GM12892 (cell line): ENCODE results near the gene FBXO40.

ENCODE experiments used
- DNase-seq: peaks from one replicate; pipeline ENCODE4 v3.0.0; 2011; ENCODE audit not compliant: insufficient read length
- FAIRE-seq: peaks from 2 replicates; lab custom pipeline; 2011; peaks lifted over from hg19 to GRCh38; lab: Jason Lieb, UNC
- POLR2A ChIP-seq: IDR thresholded peaks from 2 replicates; pipeline ENCODE4 v1.6.1; 2011; ENCODE audit warnings: low read depth, low read length, control low read depth
- POLR2AphosphoS5 ChIP-seq: IDR thresholded peaks from 2 replicates; pipeline ENCODE4 v1.6.1; 2011; ENCODE audit warnings: low read depth, low read length, control low read depth
- TAF1 ChIP-seq: IDR thresholded peaks from 2 replicates; pipeline ENCODE4 v1.6.1; 2011; ENCODE audit warnings: low read depth, mild to moderate bottlenecking, control low read depth, low read length, borderline replicate concordance

The FBXO40 gene

GRCh38 chr3:121624147-121624899, 31.1 kb downstream of the FBXO40 start:
- DNase-seq (no peak), FAIRE-seq (no peak)
- TF ChIP-seq TAF1 (no peak), POLR2A (no peak), POLR2AphosphoS5 (no peak)

- no peak for TF ChIP-seq TAF1
- no peak for TF ChIP-seq POLR2AphosphoS5
- TF ChIP-seq POLR2A: no peak
- FAIRE-seq (no peak), DNase-seq (no peak)
Observed at GRCh38 chr3:121626495-121626894, 33.3 kb downstream of the FBXO40 start.

GRCh38 chr3:121627211-121627610, 34.0 kb downstream of the FBXO40 start:
- no peak for DNase-seq
- peak; percentile 44 for FAIRE-seq
- TF ChIP-seq TAF1: no peak
- TF ChIP-seq POLR2AphosphoS5: no peak
- no peak for TF ChIP-seq POLR2A

DNA sequence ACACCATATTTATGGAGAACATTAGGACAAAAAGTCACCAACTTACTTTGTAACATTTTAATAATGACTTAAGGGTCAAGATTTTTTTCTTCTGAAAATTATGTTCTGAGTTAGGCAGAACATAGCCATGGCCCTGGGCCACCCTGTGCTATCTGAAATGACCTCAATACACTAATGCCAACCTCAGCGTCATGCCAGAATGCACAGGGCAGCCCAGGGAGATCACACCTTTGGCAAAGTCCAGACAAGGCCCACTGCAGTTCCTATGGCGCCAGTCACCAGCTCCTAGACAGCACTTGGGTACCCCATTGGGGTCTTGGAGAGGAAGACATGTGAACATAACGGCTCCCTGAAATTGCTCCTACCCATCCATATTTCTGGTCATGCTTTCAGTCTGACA, 34.4 kb downstream of the FBXO40 start:
- TF ChIP-seq TAF1: no peak
- TF ChIP-seq POLR2A: no peak
- TF ChIP-seq POLR2AphosphoS5: no peak
- FAIRE-seq: no peak
- no peak for DNase-seq

DNA sequence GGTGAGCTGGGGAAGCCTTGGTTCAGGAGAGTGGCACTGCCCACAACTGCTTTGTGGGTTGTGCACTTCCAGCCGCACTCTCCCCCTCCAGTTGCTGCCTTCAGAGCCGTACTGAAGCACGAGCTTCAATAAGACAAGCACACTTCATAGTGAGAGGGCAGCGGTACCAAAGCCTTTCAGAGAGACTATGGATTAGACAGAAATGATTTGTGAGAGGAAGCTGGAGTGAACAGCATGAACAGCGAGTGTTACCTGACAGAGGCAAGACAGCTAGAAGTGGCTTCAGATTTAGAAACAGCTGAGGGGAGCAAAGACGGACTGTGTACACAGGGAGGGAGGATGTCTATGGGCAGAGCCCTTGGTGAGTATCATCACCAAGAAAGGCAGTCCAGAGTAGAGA, 36.4 kb downstream of the FBXO40 start:
- DNase-seq (no peak), FAIRE-seq (no peak)
- TF ChIP-seq POLR2AphosphoS5 (no peak), POLR2A (no peak), TAF1 (no peak)

GRCh38 chr3:121630355-121630754, 37.2 kb downstream of the FBXO40 start:
- no peak for TF ChIP-seq POLR2A
- no peak for TF ChIP-seq POLR2AphosphoS5
- no peak for TF ChIP-seq TAF1
- DNase-seq (no peak), FAIRE-seq (peak; percentile 64)

DNA sequence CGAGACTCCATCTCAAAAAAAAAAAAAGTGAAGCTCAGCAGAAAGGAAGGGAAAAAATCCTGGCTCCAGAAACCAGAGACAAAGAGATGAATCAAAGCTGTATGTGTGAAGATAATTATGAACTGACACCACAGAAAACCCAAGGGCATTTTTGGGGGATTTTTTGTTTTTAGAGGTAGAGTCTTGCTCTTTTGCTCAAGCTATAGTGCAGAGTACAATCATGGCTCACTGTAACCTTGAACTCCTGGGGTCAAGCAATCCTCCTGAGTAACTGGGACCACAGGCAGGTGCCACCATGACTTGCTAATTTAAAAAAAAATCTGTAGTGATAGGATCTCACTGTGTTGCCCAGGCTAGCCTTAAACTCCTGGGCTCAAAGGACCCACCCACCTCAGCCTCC, 44.7 kb downstream of the FBXO40 start:
- DNase-seq (no peak), FAIRE-seq (peak; percentile 14)
- no peak for TF ChIP-seq POLR2AphosphoS5
- TF ChIP-seq TAF1: no peak
- TF ChIP-seq POLR2A: no peak

- DNase-seq (no peak), FAIRE-seq (no peak)
- TF ChIP-seq POLR2A (no peak), POLR2AphosphoS5 (no peak)
Observed at GRCh38 chr3:121641127-121641526, 47.9 kb downstream of the FBXO40 start.

DNA sequence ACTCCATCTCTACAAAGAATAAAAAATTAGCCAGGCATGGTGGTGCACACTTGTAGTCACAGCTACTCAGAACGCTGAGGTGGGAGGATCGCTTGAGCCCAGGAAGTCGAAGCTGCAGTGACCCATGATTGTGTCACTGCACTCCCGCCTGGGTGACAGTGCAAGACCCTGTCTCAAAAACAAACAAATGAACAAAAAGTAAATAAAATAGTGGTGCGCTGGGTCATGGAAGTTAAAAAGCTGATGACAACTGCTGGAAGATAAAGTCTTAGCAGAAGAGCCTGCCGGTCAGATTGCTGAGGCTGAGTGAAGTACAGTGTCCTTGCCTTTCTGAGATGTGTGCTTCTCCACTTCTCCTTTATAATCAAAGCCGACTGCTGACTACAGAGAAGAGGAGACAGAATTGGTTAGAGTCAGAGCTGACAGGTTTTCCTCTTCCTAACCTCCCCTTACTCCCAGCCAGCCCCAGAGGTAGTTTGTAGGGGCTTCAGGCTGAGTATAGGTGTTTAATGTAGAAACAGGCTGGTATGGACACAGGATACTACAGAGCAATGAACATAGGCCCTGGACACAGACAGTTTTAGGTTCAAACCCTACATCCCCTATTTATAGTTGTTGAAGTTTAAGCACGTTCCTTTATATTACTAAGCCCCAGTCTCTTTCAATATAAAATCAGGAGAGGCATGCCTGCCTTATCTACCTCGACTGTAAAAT, 49.6 kb downstream of the FBXO40 start:
- no peak for FAIRE-seq
- TF ChIP-seq TAF1 (no peak), POLR2A (no peak), POLR2AphosphoS5 (no peak)
- DNase-seq: no peak

DNA sequence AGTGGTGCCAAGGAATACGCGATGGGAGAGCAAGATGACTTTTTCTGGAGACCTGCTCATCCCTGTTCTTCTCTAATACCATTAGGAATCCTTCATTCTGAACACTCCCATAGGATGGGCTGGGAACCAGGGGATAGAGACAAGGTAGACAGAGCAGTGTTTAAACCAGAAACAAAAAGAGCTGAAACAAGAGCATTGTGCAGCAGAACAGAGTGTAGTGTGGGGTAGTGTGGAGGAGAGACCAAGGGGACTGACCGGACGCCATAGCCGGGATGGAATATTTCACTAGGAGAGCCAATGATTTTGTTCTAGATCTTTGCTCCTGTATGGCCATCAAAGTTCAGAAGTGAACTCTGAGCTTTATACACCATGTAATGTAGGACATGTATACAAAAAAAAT, 51.9 kb downstream of the FBXO40 start:
- TF ChIP-seq TAF1: no peak
- TF ChIP-seq POLR2A: no peak
- TF ChIP-seq POLR2AphosphoS5: no peak
- FAIRE-seq: no peak
- DNase-seq: no peak

DNA sequence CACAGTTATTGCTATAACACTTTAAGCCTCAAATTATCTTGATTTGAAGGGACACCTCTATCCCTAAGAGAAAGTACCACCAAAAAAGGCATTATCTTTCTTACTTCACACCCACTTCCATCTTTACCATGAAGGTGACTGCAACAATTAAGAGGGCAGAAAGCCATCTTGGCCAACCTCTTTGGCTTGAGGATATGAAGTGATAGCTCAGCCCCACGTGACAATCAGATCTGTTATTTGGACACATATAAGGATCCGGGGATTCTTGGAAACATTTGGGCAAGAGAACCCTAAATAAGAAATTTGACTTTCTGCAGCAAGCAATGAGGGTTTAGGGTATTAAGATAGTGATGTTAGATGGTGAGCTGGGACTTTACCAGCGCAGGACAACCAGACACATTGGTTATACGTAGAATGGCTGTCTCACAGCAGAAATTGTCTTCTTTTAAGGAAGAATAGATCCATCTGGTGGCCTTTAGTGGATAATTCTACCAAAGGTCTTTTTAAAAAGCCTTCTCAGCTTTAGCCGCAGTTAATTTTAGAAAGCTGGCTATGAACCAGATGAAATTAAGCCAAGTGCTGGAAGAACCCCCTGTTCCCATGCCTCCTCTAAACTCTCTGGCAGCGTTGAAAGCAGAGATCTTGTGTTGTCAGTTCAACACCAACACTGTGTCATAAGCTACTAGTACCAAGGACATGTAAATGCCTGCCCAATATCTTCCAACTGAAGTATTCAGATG, 55.2 kb downstream of the FBXO40 start:
- no peak for TF ChIP-seq POLR2AphosphoS5
- no peak for TF ChIP-seq POLR2A
- TF ChIP-seq TAF1: no peak
- no peak for FAIRE-seq
- DNase-seq: no peak

GRCh38 chr3:121649645-121650044, 56.5 kb downstream of the FBXO40 start:
- no peak for FAIRE-seq

More at GRCh38 chr3:121649645-121650044, 56.5 kb downstream of the FBXO40 start:
- TF ChIP-seq POLR2A (no peak), POLR2AphosphoS5 (no peak), TAF1 (no peak)
- no peak for DNase-seq
